Measurements from ENCODE around the gene MAGI2. TPM values are rescaled to one million over a fixed set of nuclear protein-coding genes. Genes with fewer than 3 reads are reported as not detected.

The MAGI2 gene
- total RNA-seq, 1 donor from 2014 or later: 4.0 TPM

GRCh38 chr7:78642751-78643150 lies 810.7 kb downstream of the MAGI2 start:
- TF ChIP-seq CTCF (IDR thresholded peaks at IDR 0.05): no peak
- H3K4me1 ChIP-seq: no peaks in the 10 kb centered on the region

GRCh38 chr7:78638364-78638763 lies 815.1 kb downstream of the MAGI2 start:
- Histone ChIP-seq H3K27ac (no peak overlapping the region), H3K4me3 (no peak overlapping the region), H3K4me1 (no peaks in the 10 kb centered on the region), H3K27me3 (no peaks in the 10 kb centered on the region), H3K36me3 (no peaks in the 10 kb centered on the region), H3K9me3 (no peaks in the 10 kb centered on the region)
- intact Hi-C loops (cut with DNase I): no loop called here
- no peak for TF ChIP-seq CTCF (IDR thresholded peaks at IDR 0.05)
- DNase-seq (ENCODE audit: low spot score in 2 of 2): no peak

More at GRCh38 chr7:78642751-78643150, 810.7 kb downstream of the MAGI2 start:
- no peak overlapping the region for H3K27ac ChIP-seq
- H3K36me3 ChIP-seq: no peaks in the 10 kb centered on the region
- H3K9me3 ChIP-seq: no peaks in the 10 kb centered on the region
- H3K4me3 ChIP-seq: no peak overlapping the region
- no peaks in the 10 kb centered on the region for H3K27me3 ChIP-seq
- intact Hi-C loops (cut with DNase I): no loop called here
- DNase-seq (ENCODE audit: low spot score in 2 of 2): no peak

- H3K4me3 ChIP-seq: no peak overlapping the region
- H3K27me3 ChIP-seq: no peaks in the 10 kb centered on the region
- no peak for DNase-seq (ENCODE audit: low spot score in 2 of 2)
- no peaks in the 10 kb centered on the region for H3K36me3 ChIP-seq
- no peaks in the 10 kb centered on the region for H3K9me3 ChIP-seq
- intact Hi-C loops (cut with DNase I): no loop called here
- no peaks in the 10 kb centered on the region for H3K4me1 ChIP-seq
- no peak overlapping the region for H3K27ac ChIP-seq
- TF ChIP-seq CTCF (IDR thresholded peaks at IDR 0.05): no peak
Observed at GRCh38 chr7:78636727-78637126, 816.7 kb downstream of the MAGI2 start.

DNA sequence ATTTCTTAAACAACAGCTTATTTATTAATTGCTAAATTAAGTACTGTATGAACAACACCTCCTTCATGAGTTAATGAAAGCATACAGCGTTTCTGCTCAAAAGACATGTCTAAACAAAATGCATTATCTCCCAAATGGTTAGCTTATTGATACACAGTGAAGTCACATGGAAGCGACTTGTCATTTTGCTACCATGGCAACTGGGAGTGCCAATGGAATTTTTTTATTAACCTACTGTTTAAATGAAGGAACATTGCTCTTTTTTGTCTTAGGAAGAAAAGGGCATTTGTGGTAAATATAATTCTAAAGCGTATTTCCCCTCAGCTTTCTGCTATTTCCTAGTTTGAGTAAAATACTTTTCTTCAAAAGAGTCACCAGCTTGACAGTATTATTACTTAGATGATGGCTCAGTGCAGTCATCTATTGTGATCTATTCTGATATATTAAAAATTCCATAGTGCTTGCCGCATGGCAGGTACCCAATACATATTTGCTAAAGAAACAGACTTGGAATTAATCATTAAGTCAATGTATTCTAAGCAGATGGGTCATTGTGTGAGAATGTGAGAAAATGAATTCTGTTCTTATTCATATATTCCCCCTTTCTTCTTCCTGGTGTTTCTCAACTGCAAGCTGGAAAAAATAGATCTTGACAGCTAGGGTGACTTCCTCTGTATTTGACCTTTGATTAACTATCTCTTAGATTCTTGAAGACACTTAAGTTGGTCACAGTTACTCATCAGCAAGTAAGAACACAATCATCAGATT lies 818.3 kb downstream of the MAGI2 start:
- Histone ChIP-seq H3K27ac (no peak overlapping the region), H3K4me1 (no peaks in the 10 kb centered on the region), H3K4me3 (no peak overlapping the region), H3K27me3 (no peaks in the 10 kb centered on the region), H3K36me3 (no peaks in the 10 kb centered on the region), H3K9me3 (no peaks in the 10 kb centered on the region)
- no peak for TF ChIP-seq CTCF (IDR thresholded peaks at IDR 0.05)
- no peak for DNase-seq (ENCODE audit: low spot score in 2 of 2)
- intact Hi-C loops (cut with DNase I): no loop called here

DNA sequence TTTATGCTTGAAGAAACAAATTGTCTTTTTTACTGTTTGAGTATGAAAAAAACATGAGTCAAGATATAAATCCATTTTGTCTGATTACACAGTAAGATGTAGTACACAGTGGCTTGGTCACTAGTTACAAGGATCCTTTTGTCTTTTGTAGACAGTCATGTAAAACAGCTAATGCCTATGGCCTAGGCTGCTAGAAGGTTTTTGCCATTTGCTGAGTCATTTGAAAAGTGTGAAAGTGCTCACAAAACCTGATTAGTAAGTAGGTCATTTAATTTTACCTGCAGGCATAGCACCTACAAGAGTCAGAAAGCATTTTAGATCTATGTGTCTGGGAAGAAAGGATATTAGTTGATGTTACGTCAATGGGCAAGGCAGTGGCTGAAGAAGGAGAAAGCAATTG lies 819.4 kb downstream of the MAGI2 start:
- no peaks in the 10 kb centered on the region for H3K27me3 ChIP-seq
- no peaks in the 10 kb centered on the region for H3K4me1 ChIP-seq
- DNase-seq (ENCODE audit: low spot score in 2 of 2): no peak
- no peaks in the 10 kb centered on the region for H3K36me3 ChIP-seq
- H3K9me3 ChIP-seq: no peaks in the 10 kb centered on the region
- H3K4me3 ChIP-seq: no peak overlapping the region
- H3K27ac ChIP-seq: no peak overlapping the region
- intact Hi-C loops (cut with DNase I): no loop called here
- no peak for TF ChIP-seq CTCF (IDR thresholded peaks at IDR 0.05)

Measured in ascending aorta (tissue), 2 donors.